HL-60 (cell line): Measurements from ENCODE around the gene UNKL.

Experiments used
- DNase-seq, 2 experiments: peaks; one replicate each; pipeline ENCODE4 v3.0.0-alpha.2; 2010 to 2020; ENCODE audit warnings: low read depth in 1 of 2, low spot score in 1 of 2
- H3K27ac ChIP-seq: fragments of 250-450 bp; sonication (Bioruptor Pico); replicated peaks from 2 replicates; pipeline ENCODE4 v1.5.1; 2020; ENCODE audit warnings: mild to moderate bottlenecking, moderate library complexity
- H3K27me3 ChIP-seq: fragments of 250-450 bp; sonication (Bioruptor Pico); 2 replicates; pipeline ENCODE4 v1.5.1; 2021; ENCODE audit warnings: mild to moderate bottlenecking, moderate library complexity; ENCODE audit not compliant: insufficient read depth, poor library complexity, severe bottlenecking
- H3K4me3 ChIP-seq: replicated peaks from 2 replicates; pipeline ENCODE4 v1.5.1; 2011; ENCODE audit warnings: mild to moderate bottlenecking, control low read depth, low read length; ENCODE audit not compliant: insufficient read depth
- CTCF ChIP-seq: IDR thresholded peaks from one replicate; pipeline ENCODE4 v1.5.1; 2011; ENCODE audit warnings: low read length, control low read depth, inconsistent platforms; ENCODE audit not compliant: insufficient read depth
- GABPA ChIP-seq: IDR thresholded peaks from 2 replicates; pipeline ENCODE4 v1.6.1; 2012; ENCODE audit warnings: low read depth
- POLR2AphosphoS5 ChIP-seq: IDR thresholded peaks from 2 replicates; pipeline ENCODE4 v1.6.1; 2012; ENCODE audit warnings: low read depth
- REST ChIP-seq: IDR thresholded peaks from 2 replicates; pipeline ENCODE4 v1.6.1; 2012; ENCODE audit warnings: low read depth; ENCODE audit not compliant: insufficient replicate concordance
- SPI1 ChIP-seq: IDR thresholded peaks from 2 replicates; pipeline ENCODE4 v1.6.1; 2012; ENCODE audit warnings: low read depth, mild to moderate bottlenecking, borderline replicate concordance

The UNKL gene

GRCh38 chr16:1432388-1433262 is 18.1 kb upstream of the UNKL start:
- no peak for DNase-seq
- Histone ChIP-seq H3K27me3 (peaks cover 3% of the 10 kb centered on the region), H3K27ac (no peak overlapping the region), H3K4me3 (no peak overlapping the region)
- TF ChIP-seq POLR2AphosphoS5 = no peak
- no peak for TF ChIP-seq CTCF
- no peak for TF ChIP-seq SPI1
- TF ChIP-seq REST = no peak
- no peak for TF ChIP-seq GABPA

- no peak for TF ChIP-seq CTCF
- TF ChIP-seq GABPA = no peak
- TF ChIP-seq REST = no peak
- TF ChIP-seq POLR2AphosphoS5 = no peak
- DNase-seq = no peak
- no peak overlapping the region for H3K4me3 ChIP-seq
- peaks cover 3% of the 10 kb centered on the region for H3K27me3 ChIP-seq
- H3K27ac ChIP-seq = no peak overlapping the region
Observed at GRCh38 chr16:1431497-1432270, 17.2 kb upstream of the UNKL start.

GRCh38 chr16:1430759-1431496 is 16.4 kb upstream of the UNKL start, which contains the start of gene PERCC1:
TSS of gene PERCC1 (plus strand) at chr16:1431078. CDS start at chr16:1432594, 1,516 bp downstream.
- no peak within 1 kb of the TSS for H3K27ac ChIP-seq
- H3K27me3 ChIP-seq = peaks cover 3% of the 10 kb centered on the region
- TF ChIP-seq GABPA = no peak
- no peak for TF ChIP-seq SPI1
- TF ChIP-seq POLR2AphosphoS5 = no peak
- TF ChIP-seq CTCF = no peak
- TF ChIP-seq REST = no peak
- no peak within 1 kb of the TSS for H3K4me3 ChIP-seq
- no peak for DNase-seq
